ENCODE data around the gene FCRL6.

The FCRL6 gene

GRCh38 chr1:159798893-159799292 is 3.3 kb upstream of the FCRL6 start:
- no peaks in the 10 kb centered on the region for H3K4me1 ChIP-seq (ENCODE audit: control insufficient read depth, insufficient read depth, low read length)
- H3K27ac ChIP-seq (ENCODE audit: low read length) = no peak overlapping the region
- H3K9ac ChIP-seq (ENCODE audit: low read length in 2 of 2) = no peak overlapping the region
- H3K27me3 ChIP-seq (ENCODE audit: control insufficient read depth in 1 of 2, insufficient read depth in 2 of 2, low read length in 2 of 2) = peaks cover 6 to 11% of the 10 kb centered on the region in 2 donors
- H3K36me3 ChIP-seq (ENCODE audit: control insufficient read depth in 2 of 2, insufficient read depth in 2 of 2, low read length in 2 of 2) = no peaks in the 10 kb centered on the region
- no peak overlapping the region for H3K4me3 ChIP-seq (ENCODE audit: low read length in 2 of 2)
- H3K9me3 ChIP-seq (ENCODE audit: control insufficient read depth in 2 of 2, low read length in 2 of 2) = no peaks in the 10 kb centered on the region

DNA sequence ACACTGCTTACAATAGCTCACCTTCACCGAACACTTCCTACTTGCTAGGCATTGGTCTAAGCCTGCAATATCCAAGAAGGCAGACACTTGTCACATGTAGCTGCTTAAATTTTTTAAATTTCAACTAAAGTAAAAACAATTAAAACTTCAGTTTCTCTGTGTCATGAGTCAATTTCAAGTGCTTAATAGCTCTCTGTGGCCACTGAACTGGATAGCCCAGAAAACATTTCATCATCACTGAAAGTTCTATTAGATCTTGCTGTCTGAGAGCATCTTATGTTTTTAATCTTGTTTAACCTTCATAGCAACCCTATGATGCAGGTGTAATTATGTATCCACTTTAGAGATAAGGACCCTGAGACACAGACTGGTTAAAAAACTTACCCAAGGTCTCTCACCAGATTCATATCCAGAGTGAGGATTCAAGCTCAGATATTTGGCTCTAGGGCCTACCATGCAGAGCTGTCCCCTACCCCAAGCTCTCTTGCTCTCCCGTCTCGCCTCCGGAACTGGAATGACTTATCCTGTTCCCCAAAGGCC is 2.6 kb upstream of the FCRL6 start:
- peaks cover 9 to 13% of the 10 kb centered on the region in 2 donors for H3K27me3 ChIP-seq (ENCODE audit: control insufficient read depth in 1 of 2, insufficient read depth in 2 of 2, low read length in 2 of 2)
- no peak overlapping the region for H3K4me3 ChIP-seq (ENCODE audit: low read length in 2 of 2)
- H3K9me3 ChIP-seq (ENCODE audit: control insufficient read depth in 2 of 2, low read length in 2 of 2) = no peaks in the 10 kb centered on the region
- H3K4me1 ChIP-seq (ENCODE audit: control insufficient read depth, insufficient read depth, low read length) = no peaks in the 10 kb centered on the region
- H3K36me3 ChIP-seq (ENCODE audit: control insufficient read depth in 2 of 2, insufficient read depth in 2 of 2, low read length in 2 of 2) = no peaks in the 10 kb centered on the region
- H3K27ac ChIP-seq (ENCODE audit: low read length) = no peak overlapping the region
- no peak overlapping the region for H3K9ac ChIP-seq (ENCODE audit: low read length in 2 of 2)

DNA sequence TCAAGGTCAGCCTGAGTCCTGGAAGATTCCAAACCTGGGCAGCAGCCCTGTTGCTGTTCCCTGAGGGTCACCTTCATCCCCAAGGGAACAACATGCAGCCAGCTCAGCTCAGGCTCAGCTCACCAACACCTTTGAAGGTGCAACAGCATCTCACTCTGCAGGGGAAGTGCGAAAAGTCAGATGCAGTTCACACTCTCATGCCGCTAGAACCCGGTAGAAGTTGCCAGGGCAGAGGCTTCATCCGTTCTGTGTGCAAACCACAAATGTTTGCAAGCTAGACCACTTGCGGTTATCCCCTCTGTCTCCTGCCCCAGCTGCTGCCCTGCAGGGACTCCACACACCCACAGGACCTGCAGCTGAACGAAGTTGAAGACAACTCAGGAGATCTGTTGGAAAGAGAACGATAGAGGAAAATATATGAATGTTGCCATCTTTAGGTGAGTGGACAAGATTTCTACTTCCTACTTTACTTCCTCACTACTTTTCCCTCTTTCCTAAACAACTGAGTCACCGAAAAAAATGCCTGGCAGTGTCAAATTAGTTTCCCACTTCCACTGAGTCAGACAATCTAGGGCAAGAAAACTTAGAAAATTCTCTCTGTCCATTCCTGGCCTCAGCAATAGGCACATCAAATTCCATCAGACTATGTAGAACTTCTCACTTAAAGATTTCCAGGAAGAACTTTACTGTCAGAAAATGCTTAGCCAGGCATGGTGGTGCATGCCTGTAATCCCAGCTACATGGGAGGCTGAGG is 1.8 kb upstream of the FCRL6 start:
- Histone ChIP-seq H3K36me3 (ENCODE audit: control insufficient read depth in 2 of 2, insufficient read depth in 2 of 2, low read length in 2 of 2) (no peaks in the 10 kb centered on the region), H3K9ac (ENCODE audit: low read length in 2 of 2) (no peak overlapping the region), H3K9me3 (ENCODE audit: control insufficient read depth in 2 of 2, low read length in 2 of 2) (no peaks in the 10 kb centered on the region), H3K27me3 (ENCODE audit: control insufficient read depth in 1 of 2, insufficient read depth in 2 of 2, low read length in 2 of 2) (peaks cover 4 to 9% of the 10 kb centered on the region in 2 donors), H3K4me3 (ENCODE audit: low read length in 2 of 2) (no peak overlapping the region), H3K27ac (ENCODE audit: low read length) (no peak overlapping the region), H3K4me1 (ENCODE audit: control insufficient read depth, insufficient read depth, low read length) (no peaks in the 10 kb centered on the region)

DNA sequence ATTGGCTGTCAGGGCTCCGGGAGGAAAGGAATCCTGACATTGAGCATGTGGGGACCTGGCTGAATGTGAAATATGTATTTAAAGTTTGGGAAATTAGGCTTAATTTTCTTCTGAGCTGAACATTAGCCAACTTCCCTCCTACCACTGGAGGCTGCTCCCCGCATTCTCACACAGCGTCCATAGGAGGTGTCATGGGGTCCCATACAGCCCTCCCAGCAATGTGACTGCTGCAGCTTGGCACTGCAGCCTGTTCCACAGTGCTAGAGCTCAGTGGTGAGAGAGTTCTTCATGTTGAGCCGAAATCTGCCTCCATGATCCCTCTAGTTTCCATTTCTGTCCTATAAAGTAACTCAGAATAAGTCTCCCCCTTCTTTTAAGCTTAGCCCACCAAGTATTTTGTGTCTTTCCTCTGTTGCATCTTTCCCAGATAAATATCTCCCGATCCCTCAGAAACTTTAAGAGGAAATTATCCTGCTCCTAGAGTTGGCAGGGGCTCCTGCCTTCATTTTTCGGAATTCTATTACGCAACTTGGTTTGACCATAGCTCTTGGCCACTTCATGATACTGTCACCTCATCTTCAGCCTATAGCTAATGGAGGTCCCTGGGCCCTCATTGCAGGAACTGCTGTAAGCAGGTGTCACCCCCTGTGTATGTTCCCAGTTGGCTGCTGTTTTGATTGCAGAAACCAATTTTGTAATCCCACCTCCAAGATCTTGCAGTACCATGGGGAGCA is 2.0 kb downstream of the FCRL6 start:
- Histone ChIP-seq H3K27ac (ENCODE audit: low read length) (no peak overlapping the region), H3K4me3 (ENCODE audit: low read length in 2 of 2) (no peak overlapping the region), H3K4me1 (ENCODE audit: control insufficient read depth, insufficient read depth, low read length) (no peaks in the 10 kb centered on the region), H3K9ac (ENCODE audit: low read length in 2 of 2) (no peak overlapping the region), H3K36me3 (ENCODE audit: control insufficient read depth in 2 of 2, insufficient read depth in 2 of 2, low read length in 2 of 2) (no peaks in the 10 kb centered on the region), H3K9me3 (ENCODE audit: control insufficient read depth in 2 of 2, low read length in 2 of 2) (no peaks in the 10 kb centered on the region), H3K27me3 (ENCODE audit: control insufficient read depth in 1 of 2, insufficient read depth in 2 of 2, low read length in 2 of 2) (peaks cover 4% of the 10 kb centered on the region in 2 donors)

DNA sequence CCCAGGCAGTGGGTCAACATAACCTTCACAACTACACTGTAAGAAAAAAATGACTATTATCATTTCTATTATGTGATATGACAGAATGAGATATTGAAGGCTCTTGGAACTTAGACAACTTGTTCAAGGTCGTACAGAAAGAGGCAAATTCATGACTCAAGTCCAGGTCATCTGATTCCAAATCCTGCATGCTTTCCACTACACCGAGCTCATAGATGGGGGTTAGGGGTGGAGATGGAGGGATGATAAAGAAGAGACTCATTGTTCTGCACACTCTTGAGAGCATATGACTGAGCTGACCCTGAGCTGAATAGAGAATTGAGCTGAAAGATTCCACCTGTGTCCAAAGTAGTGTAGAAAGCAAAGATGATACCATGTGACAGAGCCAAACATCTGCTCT is 2.8 kb downstream of the FCRL6 start:
- H3K36me3 ChIP-seq (ENCODE audit: control insufficient read depth in 2 of 2, insufficient read depth in 2 of 2, low read length in 2 of 2) = no peaks in the 10 kb centered on the region
- peaks cover 4% of the 10 kb centered on the region in 2 donors for H3K27me3 ChIP-seq (ENCODE audit: control insufficient read depth in 1 of 2, insufficient read depth in 2 of 2, low read length in 2 of 2)
- no peaks in the 10 kb centered on the region for H3K4me1 ChIP-seq (ENCODE audit: control insufficient read depth, insufficient read depth, low read length)
- H3K9ac ChIP-seq (ENCODE audit: low read length in 2 of 2) = no peak overlapping the region
- H3K9me3 ChIP-seq (ENCODE audit: control insufficient read depth in 2 of 2, low read length in 2 of 2) = no peaks in the 10 kb centered on the region
- H3K4me3 ChIP-seq (ENCODE audit: low read length in 2 of 2) = no peak overlapping the region
- no peak overlapping the region for H3K27ac ChIP-seq (ENCODE audit: low read length)

GRCh38 chr1:159815926-159816325 is 13.8 kb downstream of the FCRL6 start:
- H3K36me3 ChIP-seq (ENCODE audit: control insufficient read depth in 2 of 2, insufficient read depth in 2 of 2, low read length in 2 of 2) = no peaks in the 10 kb centered on the region
- no peak overlapping the region for H3K9ac ChIP-seq (ENCODE audit: low read length in 2 of 2)
- no peak overlapping the region for H3K27ac ChIP-seq (ENCODE audit: low read length)
- no peaks in the 10 kb centered on the region for H3K9me3 ChIP-seq (ENCODE audit: control insufficient read depth in 2 of 2, low read length in 2 of 2)
- H3K4me1 ChIP-seq (ENCODE audit: control insufficient read depth, insufficient read depth, low read length) = no peaks in the 10 kb centered on the region
- no peak overlapping the region for H3K4me3 ChIP-seq (ENCODE audit: low read length in 2 of 2)
- no peaks in the 10 kb centered on the region for H3K27me3 ChIP-seq (ENCODE audit: control insufficient read depth in 1 of 2, insufficient read depth in 2 of 2, low read length in 2 of 2)

DNA sequence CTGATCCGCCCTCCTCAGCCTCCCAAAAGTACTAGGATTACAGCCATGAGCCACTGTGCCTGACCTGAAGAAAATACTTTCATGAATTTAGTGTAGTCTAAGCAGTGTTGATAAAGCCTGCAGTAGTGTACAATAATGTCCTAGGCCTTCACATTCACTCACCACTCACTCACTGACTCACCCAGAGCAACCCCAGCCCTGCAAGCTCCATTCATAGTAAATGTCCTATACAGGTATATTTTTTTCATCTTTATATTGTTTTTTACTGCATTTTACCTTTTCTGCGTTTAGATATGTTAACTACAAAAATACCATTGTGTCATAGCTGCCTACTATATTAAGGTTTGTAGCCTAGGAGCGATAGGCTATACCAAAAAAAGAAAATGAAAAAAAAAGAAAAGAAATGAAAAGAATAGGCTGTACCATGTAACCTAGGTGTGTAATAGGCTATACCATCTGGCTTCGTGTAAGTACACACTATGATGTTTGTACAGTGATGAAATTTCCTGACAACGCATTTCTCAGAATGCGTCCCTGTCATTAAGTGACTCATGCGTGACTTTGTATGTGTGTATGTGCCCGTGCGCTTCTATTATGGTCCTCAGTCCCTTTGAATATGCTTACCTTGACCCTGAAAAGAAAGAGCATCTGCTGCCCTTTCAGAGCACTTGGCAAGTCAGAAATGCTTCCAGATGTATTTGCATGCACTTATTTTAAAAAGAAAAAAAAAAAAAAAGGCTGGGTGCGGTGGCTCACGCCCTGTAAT is 15.3 kb downstream of the FCRL6 start:
- Histone ChIP-seq H3K27me3 (ENCODE audit: control insufficient read depth in 1 of 2, insufficient read depth in 2 of 2, low read length in 2 of 2) (peaks cover 0 to 6% of the 10 kb centered on the region in 2 donors), H3K4me1 (ENCODE audit: control insufficient read depth, insufficient read depth, low read length) (no peaks in the 10 kb centered on the region), H3K9me3 (ENCODE audit: control insufficient read depth in 2 of 2, low read length in 2 of 2) (no peaks in the 10 kb centered on the region), H3K36me3 (ENCODE audit: control insufficient read depth in 2 of 2, insufficient read depth in 2 of 2, low read length in 2 of 2) (no peaks in the 10 kb centered on the region), H3K9ac (ENCODE audit: low read length in 2 of 2) (no peak overlapping the region), H3K4me3 (ENCODE audit: low read length in 2 of 2) (no peak overlapping the region), H3K27ac (ENCODE audit: low read length) (no peak overlapping the region)

- peaks cover 3% of the 10 kb centered on the region for H3K4me1 ChIP-seq (ENCODE audit: control insufficient read depth, insufficient read depth, low read length)
- H3K9ac ChIP-seq (ENCODE audit: low read length in 2 of 2) = no peak overlapping the region
- no peak overlapping the region for H3K27ac ChIP-seq (ENCODE audit: low read length)
- H3K4me3 ChIP-seq (ENCODE audit: low read length in 2 of 2) = no peak overlapping the region
- no peaks in the 10 kb centered on the region for H3K9me3 ChIP-seq (ENCODE audit: control insufficient read depth in 2 of 2, low read length in 2 of 2)
- H3K36me3 ChIP-seq (ENCODE audit: control insufficient read depth in 2 of 2, insufficient read depth in 2 of 2, low read length in 2 of 2) = no peaks in the 10 kb centered on the region
- peaks cover 0 to 19% of the 10 kb centered on the region in 2 donors for H3K27me3 ChIP-seq (ENCODE audit: control insufficient read depth in 1 of 2, insufficient read depth in 2 of 2, low read length in 2 of 2)
Observed at GRCh38 chr1:159821171-159821867, 19.2 kb downstream of the FCRL6 start.

DNA sequence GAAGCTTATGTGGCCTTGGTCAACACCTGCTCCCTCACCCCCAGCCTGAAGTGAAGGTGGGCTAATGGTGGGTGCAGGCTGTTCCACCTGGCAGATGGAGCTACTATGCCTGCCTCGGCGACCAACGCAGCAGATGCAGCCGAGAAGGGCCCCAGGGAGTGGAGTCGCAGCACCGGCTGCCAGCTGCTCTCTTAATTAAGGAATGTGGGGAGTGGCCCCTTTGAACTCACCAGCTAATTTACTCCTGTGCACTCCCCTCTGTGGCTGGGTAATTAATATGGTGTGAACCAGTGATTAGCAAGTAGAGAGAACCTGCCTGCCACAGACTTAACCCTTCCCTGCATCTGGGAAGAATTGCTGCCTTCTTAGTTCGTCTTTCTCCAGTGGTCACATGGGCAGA is 21.2 kb downstream of the FCRL6 start:
- no peak overlapping the region for H3K9ac ChIP-seq (ENCODE audit: low read length in 2 of 2)
- peaks cover 3% of the 10 kb centered on the region for H3K4me1 ChIP-seq (ENCODE audit: control insufficient read depth, insufficient read depth, low read length)
- H3K36me3 ChIP-seq (ENCODE audit: control insufficient read depth in 2 of 2, insufficient read depth in 2 of 2, low read length in 2 of 2) = no peaks in the 10 kb centered on the region
- peaks cover 0 to 20% of the 10 kb centered on the region in 2 donors for H3K27me3 ChIP-seq (ENCODE audit: control insufficient read depth in 1 of 2, insufficient read depth in 2 of 2, low read length in 2 of 2)
- no peak overlapping the region for H3K4me3 ChIP-seq (ENCODE audit: low read length in 2 of 2)
- no peak overlapping the region for H3K27ac ChIP-seq (ENCODE audit: low read length)
- no peaks in the 10 kb centered on the region for H3K9me3 ChIP-seq (ENCODE audit: control insufficient read depth in 2 of 2, low read length in 2 of 2)

DNA sequence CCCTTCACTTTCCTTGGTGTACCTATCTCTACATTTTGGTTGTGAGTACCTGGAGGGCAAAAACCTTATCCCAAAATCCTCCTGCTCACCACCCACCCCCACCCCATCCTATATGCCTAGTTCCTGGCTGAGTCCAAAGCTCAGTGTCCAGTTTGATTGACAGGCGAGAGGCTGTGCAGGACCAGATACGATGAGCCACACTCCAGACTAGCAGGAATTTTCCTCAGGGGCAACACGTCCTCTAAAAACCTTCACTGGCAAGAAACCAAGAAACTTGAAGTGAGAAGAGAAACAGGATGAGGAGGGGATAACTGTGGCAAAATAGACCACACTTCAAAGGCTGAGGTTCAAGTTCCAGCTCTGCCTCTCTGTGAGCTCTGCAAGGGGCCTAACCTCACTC is 23.4 kb downstream of the FCRL6 start:
- Histone ChIP-seq H3K9me3 (ENCODE audit: control insufficient read depth in 2 of 2, low read length in 2 of 2) (no peaks in the 10 kb centered on the region), H3K4me3 (ENCODE audit: low read length in 2 of 2) (no peak overlapping the region), H3K4me1 (ENCODE audit: control insufficient read depth, insufficient read depth, low read length) (peaks cover 6% of the 10 kb centered on the region), H3K27ac (ENCODE audit: low read length) (no peak overlapping the region), H3K9ac (ENCODE audit: low read length in 2 of 2) (no peak overlapping the region), H3K27me3 (ENCODE audit: control insufficient read depth in 1 of 2, insufficient read depth in 2 of 2, low read length in 2 of 2) (peaks cover 0 to 22% of the 10 kb centered on the region in 2 donors), H3K36me3 (ENCODE audit: control insufficient read depth in 2 of 2, insufficient read depth in 2 of 2, low read length in 2 of 2) (no peaks in the 10 kb centered on the region)
